ENCODE results near the gene CPT1C. TPM values are rescaled to one million over a fixed set of nuclear protein-coding genes. Genes with fewer than 3 reads are reported as not detected.

The CPT1C gene
- total RNA-seq, 1 donor from 2014 or later: 42.1 TPM

GRCh38 chr19:49660338-49660961 is 30.5 kb upstream of the CPT1C start:
- DNase-seq: no peak

- no peak for DNase-seq
These were observed 28.9 kb upstream of the CPT1C start for GRCh38 chr19:49662011-49662410.

DNA sequence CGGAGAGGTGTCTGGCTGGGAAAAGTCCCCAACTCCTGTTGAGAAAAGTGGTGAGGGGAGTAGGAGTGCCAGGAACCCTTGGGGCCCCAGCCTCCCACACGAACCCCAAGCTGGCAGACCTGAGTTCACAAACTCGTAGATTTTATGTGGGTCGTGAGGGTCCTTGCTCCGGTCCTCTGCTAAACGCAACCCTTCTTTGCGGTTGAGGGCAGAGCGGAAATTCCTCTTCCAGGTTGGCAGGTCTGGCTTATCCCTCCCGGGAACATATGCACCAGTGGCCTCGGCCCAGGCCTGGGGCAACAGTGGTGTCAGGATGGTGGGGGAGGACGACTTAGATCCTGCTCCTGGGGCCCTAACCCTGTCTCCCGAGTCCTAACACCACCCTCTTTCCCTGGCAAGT is 27.7 kb upstream of the CPT1C start:
- no peak for DNase-seq

DNA sequence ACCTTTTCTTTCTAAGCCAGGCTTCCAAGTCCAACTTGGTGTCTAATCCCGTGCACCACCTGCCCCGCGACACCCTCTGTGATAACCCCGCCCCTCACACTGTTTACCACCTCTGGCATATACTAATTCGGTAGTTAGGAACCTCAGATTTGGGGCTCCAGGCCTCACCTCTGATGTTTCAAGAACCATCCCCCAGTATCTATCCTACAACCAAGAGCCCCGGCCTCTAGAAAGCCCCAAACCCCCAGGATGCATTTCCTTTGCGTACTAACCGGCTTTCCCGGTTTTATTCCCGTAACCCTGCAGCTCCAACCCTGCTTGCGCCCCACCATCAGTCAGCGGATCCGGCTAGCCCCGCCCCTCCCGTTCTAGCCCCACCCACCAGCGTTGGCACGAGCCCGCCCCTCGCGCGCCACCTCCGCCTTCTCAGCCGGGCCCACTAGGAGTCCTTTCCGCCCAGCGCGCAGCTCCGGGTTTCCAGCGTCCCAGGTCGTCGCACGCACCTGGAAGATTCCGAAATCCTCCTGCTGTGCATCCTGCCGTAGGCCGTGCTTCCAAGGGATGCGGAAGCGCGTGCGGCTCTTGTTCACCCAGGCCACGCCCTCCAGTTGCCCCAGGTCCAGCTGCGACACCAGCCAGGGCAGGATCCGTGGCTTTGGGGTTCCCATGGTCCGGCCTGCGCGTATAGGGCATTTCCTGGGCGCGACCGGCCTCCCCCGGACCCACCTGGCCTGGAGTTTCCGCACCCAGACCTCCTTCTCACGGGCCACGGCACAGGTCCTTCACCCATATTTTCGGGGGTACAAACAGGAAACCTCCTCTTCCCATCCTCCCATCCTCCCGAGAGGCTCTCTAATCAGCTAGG is 26.5 kb upstream of the CPT1C start:
- peak; percentile 87 for DNase-seq

DNA sequence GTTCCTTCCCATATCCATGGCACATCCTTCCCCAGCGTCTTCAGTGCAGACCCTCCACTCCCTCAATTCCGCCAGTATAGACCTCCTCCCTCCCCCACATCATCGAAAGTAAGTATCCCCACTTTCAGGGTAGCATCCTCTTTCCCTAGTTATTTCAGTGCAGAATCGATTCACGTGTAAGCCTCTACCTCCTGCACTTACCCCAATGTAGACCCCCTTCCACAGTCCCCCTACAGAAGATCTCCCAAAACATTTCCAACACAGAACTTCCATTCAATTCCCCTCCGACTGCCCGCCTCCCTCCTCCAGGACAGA is 25.9 kb upstream of the CPT1C start:
- DNase-seq: no peak

DNA sequence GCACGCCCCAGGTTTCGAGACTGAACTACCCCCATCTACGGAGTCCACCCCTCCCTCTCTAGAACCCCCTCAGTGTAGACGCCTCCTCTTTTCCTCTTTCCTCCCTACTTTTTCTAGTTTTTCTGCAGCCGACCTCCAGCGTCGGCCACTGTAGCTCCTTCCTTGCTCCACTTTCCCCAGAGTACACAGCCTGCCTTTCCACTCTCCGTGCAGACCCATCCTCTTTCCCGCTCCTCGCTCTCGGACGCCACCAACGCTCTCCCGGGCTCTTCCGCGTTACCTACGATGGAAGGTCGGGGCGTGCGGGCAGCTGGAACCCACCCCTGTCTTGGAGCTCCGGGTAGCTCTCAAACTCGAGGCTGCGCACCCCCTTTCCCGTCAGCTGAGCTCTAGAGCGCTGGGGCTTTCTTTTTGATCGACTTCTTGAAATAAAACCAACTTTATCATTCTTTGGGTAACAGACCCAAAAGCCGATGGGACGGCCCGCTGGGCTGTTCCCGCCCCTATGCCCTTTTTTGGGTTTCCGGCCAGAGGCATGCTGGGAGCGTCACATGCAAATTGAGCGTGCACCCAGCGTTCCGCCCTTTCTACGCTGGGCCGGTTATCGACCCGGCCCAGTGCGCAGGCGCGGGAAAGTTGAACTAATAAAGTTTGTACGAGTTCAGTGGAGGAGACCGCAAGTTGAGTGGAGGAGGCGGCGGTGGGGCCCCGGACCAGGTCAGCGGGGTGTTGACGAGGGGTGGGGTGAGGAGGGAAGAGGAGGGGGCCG is 25.4 kb upstream of the CPT1C start, which contains the start of the genes BCL2L12 and IRF3:
BCL2L12 (plus strand) TSS at position 583 of the 769 bp plus-strand sequence. CDS start 760 bp downstream, outside the sequence.
IRF3 (minus strand) TSS at position 507 of the 769 bp plus-strand sequence. CDS start 1,019 bp downstream, outside the sequence.
- DNase-seq: peak; percentile 92

DNA sequence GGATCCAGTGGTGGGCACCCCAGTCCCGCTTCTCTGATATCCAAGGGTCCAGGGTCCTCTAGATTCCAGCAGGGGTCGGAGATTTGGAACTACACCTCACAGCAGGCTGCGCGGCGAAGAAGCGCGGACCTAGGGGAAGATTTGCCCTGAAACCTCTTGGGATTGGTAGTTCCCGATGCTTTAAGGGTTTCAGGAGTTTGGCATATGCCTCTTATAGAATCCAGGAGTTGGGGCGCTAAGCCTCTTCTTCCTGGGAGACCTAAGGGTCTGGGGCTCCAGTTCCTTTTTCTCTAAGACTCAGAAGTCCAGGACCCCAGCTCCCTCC is 24.8 kb upstream of the CPT1C start:
- DNase-seq: no peak

GRCh38 chr19:49667473-49667872 is 23.4 kb upstream of the CPT1C start:
- no peak for DNase-seq

- DNase-seq: no peak
These were observed 21.4 kb upstream of the CPT1C start for GRCh38 chr19:49669516-49669915.

GRCh38 chr19:49672131-49672919 is 18.6 kb upstream of the CPT1C start:
- peak; percentile 27 for DNase-seq

GRCh38 chr19:49676136-49676783 is 14.7 kb upstream of the CPT1C start:
- no peak for DNase-seq

- DNase-seq: peak; percentile 100
These were observed 14.1 kb upstream of the CPT1C start for GRCh38 chr19:49676784-49677230.

GRCh38 chr19:49677231-49677900 is 13.6 kb upstream of the CPT1C start, which contains the start of gene PRMT1:
Gene PRMT1 (plus strand): TSS chr19:49677271. CDS start chr19:49677281, 10 bp downstream.
- DNase-seq: no peak

GRCh38 chr19:49677901-49678674 is 12.8 kb upstream of the CPT1C start:
- no peak for DNase-seq

- DNase-seq: no peak
These were observed 11.7 kb upstream of the CPT1C start for GRCh38 chr19:49678985-49679770.

- no peak for DNase-seq
These were observed 11.0 kb upstream of the CPT1C start for GRCh38 chr19:49679771-49680413.

- peak; percentile 75 for DNase-seq
These were observed 10.2 kb upstream of the CPT1C start for GRCh38 chr19:49680421-49681351.

GRCh38 chr19:49681830-49682229 is 9.1 kb upstream of the CPT1C start:
- DNase-seq: no peak

All from occipital lobe (tissue), 2 donors.